HG02852 (cell line): ENCODE results near the gene FADS3.
"Not testable (repeated sequence)": the region's sequence is repeated elsewhere in the genome, so short reads cannot be mapped to it uniquely, and the experiment has no call there.

Source experiments
- ATAC-seq: cut with Tn5 transposase; IDR thresholded peaks from one replicate; pipeline ENCODE4 v1.9.1; 2021; ENCODE audit warnings: mild to moderate bottlenecking, moderate library complexity; ENCODE audit not compliant: unreplicated experiment

FADS3 gene

GRCh38 chr11:61899146-61899841, 7.9 kb upstream of the FADS3 start:
- ATAC-seq = peak; percentile 73

DNA sequence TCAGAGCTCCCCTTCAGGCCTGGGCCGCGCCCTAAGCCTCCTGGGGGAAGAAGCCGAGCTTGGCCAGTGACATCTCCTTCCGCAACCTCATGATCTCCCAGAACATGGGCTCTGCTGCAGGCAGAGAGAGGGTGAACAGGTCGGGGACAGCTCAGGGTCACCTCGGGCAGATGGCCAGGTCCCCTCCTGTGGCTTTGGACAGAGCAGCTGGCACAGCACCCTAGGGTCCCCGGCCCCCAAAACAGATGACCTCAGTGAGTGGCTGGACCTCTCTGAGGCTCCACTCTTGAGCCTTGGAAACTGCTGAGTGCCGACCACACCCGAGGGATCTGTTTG, 6.9 kb upstream of the FADS3 start:
- no peak for ATAC-seq

DNA sequence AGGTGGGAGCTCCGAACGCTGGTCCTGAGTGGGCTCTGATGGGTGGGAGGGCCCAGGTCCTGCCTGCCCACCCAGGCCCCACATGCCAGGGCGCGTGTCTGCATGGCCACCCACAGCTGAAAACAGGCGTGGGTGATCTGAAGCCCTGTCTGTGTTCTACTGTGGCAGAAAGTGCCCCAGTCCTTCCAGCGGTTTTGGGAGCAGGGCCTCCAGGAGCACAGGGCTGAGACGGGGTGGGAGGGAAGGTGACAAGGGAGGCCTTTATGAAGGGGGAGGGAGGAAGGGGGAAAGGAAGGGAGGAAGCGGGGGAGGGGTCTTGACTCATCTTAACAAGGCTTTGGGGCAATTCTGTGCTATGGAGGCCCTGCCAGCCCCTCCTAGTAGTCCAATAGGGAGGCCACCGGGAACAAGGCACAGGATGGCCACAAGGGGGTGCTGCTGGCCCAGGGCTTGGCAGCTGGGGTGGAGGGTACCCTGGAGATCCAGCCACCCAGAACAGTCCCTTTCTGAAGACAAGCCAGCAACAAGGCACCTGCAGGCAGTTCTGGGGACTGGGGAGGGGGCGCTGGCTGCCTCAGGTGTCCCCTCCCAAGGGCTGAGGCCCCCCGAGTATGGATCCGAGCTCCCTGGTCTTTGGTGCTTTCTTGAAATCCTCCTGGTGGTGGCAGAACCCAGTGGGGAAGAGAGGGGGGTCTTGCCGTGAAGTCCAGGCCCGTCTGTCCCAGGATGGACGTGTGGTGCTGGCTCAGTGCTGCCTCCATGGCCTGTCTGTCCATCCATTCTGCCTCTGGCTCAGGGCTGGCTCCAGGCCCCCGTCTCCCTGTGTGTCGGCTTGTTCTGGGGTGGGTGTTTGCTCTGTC, 6.3 kb upstream of the FADS3 start:
- no peak for ATAC-seq

GRCh38 chr11:61896665-61897386, 5.5 kb upstream of the FADS3 start:
- no peak for ATAC-seq

DNA sequence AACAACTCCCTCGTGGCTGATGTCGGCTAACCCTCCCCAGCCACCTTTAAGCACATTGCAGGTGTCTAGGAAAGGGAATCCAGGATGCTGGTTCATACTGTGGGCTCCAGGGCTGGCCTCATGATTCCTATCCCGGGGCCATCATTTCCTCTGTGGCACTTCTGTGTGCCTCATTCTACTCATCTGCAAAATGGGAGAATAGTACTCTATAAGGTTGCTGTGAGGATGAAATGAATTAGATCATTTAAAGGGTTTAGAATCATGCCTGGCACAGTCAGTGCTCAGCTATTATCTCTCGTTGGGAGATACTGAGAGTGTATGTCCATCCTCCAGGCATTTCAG, 4.3 kb upstream of the FADS3 start:
- no peak for ATAC-seq

- no peak for ATAC-seq
Observed at GRCh38 chr11:61895046-61895717, 3.8 kb upstream of the FADS3 start.

DNA sequence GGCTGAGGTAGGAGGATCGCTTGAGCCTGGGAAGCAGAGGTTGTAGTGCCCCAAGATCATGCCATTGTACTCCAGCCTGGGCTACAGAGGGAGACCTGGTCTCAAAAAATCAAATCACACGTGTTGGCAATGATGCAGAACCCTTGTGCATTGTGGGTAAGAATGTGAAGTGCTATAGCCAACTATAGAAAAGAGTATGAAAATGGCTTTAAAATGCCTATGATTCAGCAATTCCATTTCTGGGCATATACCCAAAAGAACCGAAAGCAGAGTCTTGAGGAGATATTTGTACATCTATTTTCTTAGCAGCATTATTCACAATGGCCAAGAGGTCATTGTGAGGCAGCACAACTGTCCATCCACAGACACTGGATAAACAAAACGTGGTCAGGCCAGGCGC, 2.6 kb upstream of the FADS3 start:
- ATAC-seq = no peak

GRCh38 chr11:61892085-61892370, 683 bp upstream of the FADS3 start:
- no peak for ATAC-seq

DNA sequence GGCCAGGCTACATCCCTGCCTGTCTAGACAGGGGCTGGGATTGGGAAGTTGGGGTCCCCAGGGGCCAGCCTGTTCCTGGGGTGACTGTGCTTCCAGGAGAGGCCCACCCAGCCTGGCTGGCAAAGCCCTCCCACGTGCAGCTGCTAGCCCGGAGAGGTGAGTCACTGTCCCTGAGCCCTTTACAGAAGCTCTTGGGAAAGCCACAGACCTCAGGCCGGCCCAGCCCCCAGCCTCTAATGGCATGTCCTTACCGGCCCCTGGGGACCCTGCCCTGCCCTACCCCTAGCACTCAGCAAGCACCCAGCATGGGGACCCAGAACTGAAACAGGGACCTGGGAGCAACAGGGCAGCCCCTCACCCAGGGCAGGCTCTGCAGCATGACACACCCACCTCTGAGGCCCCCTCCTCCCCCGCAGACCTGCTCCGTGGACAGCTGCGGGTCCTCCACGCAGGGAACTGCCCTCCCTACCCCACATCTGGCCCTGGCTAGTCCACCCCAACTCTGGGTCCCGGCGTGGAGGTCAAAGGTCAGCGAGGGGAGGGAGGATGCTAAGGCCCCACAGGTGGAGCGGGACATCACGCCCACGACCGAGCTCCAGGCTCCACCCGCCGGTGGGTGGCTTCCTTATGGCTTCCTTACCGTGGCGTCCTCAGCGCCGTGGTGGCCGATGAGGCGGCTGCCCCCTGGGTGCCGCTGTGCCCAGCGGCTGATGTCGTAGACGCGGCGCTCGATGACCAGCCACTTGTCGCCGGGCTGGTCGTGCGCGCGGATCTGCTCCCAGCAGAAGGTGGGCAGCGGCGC, 615 bp downstream of the FADS3 start:
- peak; percentile 26 for ATAC-seq

DNA sequence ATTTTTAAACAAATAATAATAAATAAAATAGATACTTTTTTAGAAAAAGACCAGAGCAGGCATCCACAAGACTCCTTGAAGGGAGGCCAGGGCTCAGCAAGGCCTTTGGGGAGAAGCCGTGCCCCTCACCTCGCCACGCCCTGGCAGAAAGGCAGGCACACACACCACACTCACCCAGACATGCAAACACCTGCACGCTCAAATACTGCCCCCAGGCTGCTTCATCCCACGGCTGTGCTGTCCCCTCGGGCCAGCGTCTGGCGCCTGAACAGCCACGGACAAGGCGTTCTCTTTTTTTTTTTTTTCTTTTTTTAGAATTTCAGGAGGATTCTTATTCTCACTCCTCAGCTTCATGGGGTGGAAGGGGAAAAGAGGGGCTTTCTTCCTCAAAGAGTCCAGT, 1.5 kb downstream of the FADS3 start:
- no peak for ATAC-seq

DNA sequence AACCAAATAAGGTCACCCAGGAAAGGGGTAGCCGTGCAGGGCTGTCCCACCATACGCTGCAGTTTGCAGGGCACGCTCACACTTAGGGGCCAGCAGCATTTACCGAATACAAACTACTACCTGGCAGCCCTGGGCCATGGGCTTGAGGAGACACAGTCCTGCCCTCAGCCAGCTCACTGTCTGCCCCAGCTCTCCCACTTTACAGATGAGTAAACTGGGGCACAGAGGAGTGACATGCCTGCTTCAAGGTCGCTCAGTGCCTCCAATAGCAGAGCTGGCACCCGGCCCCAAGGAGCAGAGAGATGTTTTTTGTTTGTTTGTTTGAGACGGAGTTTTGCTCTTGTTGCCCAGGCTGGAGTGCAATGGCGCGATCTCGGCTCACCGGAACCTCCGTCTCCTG, 2.8 kb downstream of the FADS3 start:
- no peak for ATAC-seq

DNA sequence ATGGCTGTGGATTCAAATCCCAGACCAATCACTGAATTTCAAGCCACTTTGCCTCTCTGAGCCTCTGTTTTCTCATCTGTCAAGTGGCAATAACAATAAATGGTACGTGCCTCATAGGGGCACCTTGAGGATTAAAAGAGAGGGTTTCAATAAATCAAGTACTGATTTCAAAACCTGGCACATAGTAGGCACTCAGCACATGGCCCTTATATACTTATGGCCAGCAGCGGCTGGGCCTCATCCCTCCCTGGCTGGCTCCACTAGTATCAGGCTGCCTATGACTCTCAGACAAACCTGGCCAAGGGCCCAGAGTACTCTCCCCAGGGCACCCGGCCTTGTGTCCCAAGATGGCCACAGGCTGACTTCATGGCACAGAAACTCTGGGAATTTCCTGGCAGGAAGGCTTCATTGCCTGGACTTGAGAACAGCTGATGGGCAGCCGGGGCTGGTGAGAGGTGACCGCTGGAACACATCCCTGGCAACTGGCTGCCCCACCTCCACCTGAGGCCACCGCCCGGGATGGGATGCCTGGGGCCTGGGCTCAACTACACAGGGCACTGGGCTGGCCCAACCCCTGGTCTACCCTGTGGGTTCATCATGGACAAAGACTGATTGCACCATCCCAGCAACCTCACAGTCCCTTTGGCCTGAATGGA, 3.4 kb downstream of the FADS3 start:
- ATAC-seq = no peak

DNA sequence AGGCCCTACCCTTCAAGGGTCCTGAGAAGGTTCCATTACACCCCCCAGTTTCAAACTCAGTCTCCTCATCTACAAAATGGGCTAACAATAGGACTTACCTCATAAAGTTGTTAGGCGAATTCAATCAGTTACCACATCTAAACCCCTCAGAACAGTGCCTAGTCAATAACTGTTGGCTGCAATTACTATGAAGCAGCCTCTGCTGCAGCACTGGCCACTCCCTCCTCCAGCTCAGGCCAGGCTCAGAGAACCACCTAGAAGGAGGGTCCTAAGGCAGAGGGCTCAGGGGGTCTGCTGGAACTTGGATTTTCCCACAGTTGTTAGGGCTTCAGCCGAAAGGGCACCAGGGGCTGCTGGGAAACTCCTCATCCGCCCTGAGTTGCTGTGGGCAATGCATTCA, 4.7 kb downstream of the FADS3 start:
- no peak for ATAC-seq

GRCh38 chr11:61885784-61886580, 5.4 kb downstream of the FADS3 start:
- no peak for ATAC-seq

GRCh38 chr11:61885166-61885778, 6.1 kb downstream of the FADS3 start:
- ATAC-seq = no peak

DNA sequence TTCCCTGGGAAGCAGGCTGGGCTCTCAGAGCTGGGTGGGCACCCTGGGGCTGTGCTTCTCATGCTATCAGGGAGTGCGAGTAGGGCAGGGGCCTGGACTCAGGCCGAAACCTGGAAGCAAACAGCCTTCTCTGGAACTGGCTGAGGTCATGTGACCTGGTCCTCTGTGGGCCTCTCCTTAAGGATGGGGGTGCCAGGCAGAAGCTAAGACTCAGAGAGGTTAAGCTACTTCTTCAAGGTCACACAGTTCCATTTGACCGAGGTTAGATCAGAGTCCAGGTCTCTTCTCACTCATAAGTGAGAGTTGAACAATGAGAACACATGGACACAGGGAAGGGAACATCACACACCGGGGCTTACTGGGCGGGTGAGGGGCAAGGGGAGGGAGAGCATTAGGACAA, 7.4 kb downstream of the FADS3 start:
- ATAC-seq = no peak

DNA sequence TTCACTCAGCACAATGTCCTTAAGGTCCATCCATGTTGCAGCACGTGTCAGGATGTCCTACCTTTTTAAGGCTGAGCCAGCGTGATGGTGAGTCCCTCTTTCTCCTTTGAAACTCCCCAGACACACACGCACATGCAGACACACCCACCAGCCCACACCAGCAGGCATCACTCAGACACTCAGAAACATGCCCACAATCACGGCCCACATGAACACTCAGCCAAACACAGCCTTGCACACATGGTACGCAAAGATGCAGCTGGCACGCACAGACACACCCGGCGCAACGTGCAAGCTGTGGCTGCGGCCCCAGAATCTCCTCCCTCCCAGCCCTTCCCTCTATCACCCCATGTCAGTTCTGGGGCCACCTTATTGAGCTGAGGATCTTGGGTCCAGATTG, 8.0 kb downstream of the FADS3 start:
- ATAC-seq = no peak

- ATAC-seq = no peak
Observed at GRCh38 chr11:61882879-61883278, 8.5 kb downstream of the FADS3 start.

GRCh38 chr11:61882267-61882666, 9.1 kb downstream of the FADS3 start:
- not testable (repeated sequence) for ATAC-seq
